GM12878 (cell line): ENCODE measurements around the gene CTRL. TPM values are rescaled to one million over a fixed set of nuclear protein-coding genes. Genes with fewer than 3 reads are reported as not detected.
A peak's percentile ranks its signal among the peaks of the same experiment; 100 is the strongest.

Experiments used
- ATAC-seq: fragments of 200-7000 bp; cut with Tn5 transposase; 3 replicates; pipeline ENCODE4 v1.9.1; 2020; ENCODE audit warnings: mild to moderate bottlenecking, moderate library complexity
- BruUV-seq: library from RNA; stranded (reverse); fragments of 400-500 nt; replicated peaks from 2 replicates; lab custom pipeline; 2021; lab: Mats Ljungman, UMichigan
- CTCF ChIA-PET: fragments of 300-600 bp; sonication (Branson Sonifier 250); formaldehyde crosslinking; extraction: SDS; loops from one replicate; lab custom pipeline; 2021; ENCODE audit warnings: inconsistent platforms; lab: Yijun Ruan, JAX
- POLR2A ChIA-PET: fragments of 350-600 bp; formaldehyde crosslinking; extraction: SDS; loops from one replicate; lab custom pipeline; 2021; ENCODE audit warnings: inconsistent platforms; lab: Charles Lee
- RAD21 ChIA-PET: fragments of 300-600 bp; sonication (Branson Sonifier 250); formaldehyde crosslinking; loops from one replicate; lab custom pipeline; 2023; ENCODE audit warnings: antibody characterized with exemption; ENCODE audit not compliant: unreplicated experiment; lab: Charles Lee
- SMC1A ChIA-PET: fragments of 300-600 bp; sonication (Branson Sonifier 250); formaldehyde crosslinking; loops from one replicate; lab custom pipeline; 2023; ENCODE audit not compliant: unreplicated experiment, uncharacterized antibody; lab: Charles Lee
- DNase-seq: peaks from one replicate; pipeline ENCODE4 v3.0.0-alpha.2; 2011; ENCODE audit warnings: low read depth, low spot score
- FAIRE-seq: peaks from 3 replicates; lab custom pipeline; 2011; peaks lifted over from hg19 to GRCh38; lab: Jason Lieb, UNC
- H2AFZ ChIP-seq: 2 replicates; pipeline ENCODE4 v1.6.0; 2011; ENCODE audit warnings: low read depth, low read length, control low read depth; ENCODE audit not compliant: control insufficient read depth
- H3K27ac ChIP-seq: 2 replicates; pipeline ENCODE4 v1.5.1; 2011; ENCODE audit warnings: control low read depth; ENCODE audit not compliant: control insufficient read depth, insufficient read depth
- H3K27me3 ChIP-seq, 2 experiments: replicated peaks in 1 of 2; 2 replicates each; pipeline versions ENCODE4 v1.6.0 to v1.6.1; 2011; ENCODE audit warnings: low read length in 1 of 2; ENCODE audit not compliant: control insufficient read depth in 2 of 2, insufficient read depth in 2 of 2
- H3K36me3 ChIP-seq, 2 experiments: 2 replicates each; pipeline ENCODE4 v1.5.1; 2011; ENCODE audit warnings: low read length in 1 of 2; ENCODE audit not compliant: control insufficient read depth in 2 of 2, insufficient read depth in 2 of 2
- H3K4me1 ChIP-seq: 2 replicates; pipeline ENCODE4 v1.6.1; 2011; ENCODE audit warnings: mild to moderate bottlenecking, low read length, moderate library complexity, mixed read lengths; ENCODE audit not compliant: control insufficient read depth, insufficient read depth
- H3K4me2 ChIP-seq: 2 replicates; pipeline ENCODE4 v1.6.0; 2011; ENCODE audit warnings: control low read depth; ENCODE audit not compliant: control insufficient read depth, insufficient read depth
- H3K4me3 ChIP-seq: fragments of 200-600 bp; sonication (generic); 2 replicates; pipeline ENCODE4 v1.5.1; 2016
- H3K79me2 ChIP-seq: 2 replicates; pipeline ENCODE4 v1.6.0; 2011; ENCODE audit warnings: low read length; ENCODE audit not compliant: control insufficient read depth, insufficient read depth
- H3K9ac ChIP-seq: 2 replicates; pipeline ENCODE4 v1.8.0; 2011; ENCODE audit warnings: low read length, control low read depth, mixed read lengths; ENCODE audit not compliant: control insufficient read depth, insufficient read depth
- H3K9me3 ChIP-seq: replicated peaks from 3 replicates; pipeline ENCODE4 v1.5.1; 2011; ENCODE audit warnings: mild to moderate bottlenecking, low read length; ENCODE audit not compliant: control insufficient read depth, insufficient read depth
- H4K20me1 ChIP-seq: 2 replicates; pipeline ENCODE4 v1.6.0; 2011; ENCODE audit not compliant: control insufficient read depth, insufficient read depth
- FOS ChIP-seq: IDR thresholded peaks from 3 replicates; pipeline ENCODE4 v1.6.1; 2011; ENCODE audit warnings: borderline replicate concordance; ENCODE audit not compliant: insufficient read length; ENCODE audit errors: extremely low read depth
- POLR2A ChIP-seq: IDR thresholded peaks from 2 replicates; pipeline ENCODE4 v1.6.1; 2011; ENCODE audit warnings: low read depth, mild to moderate bottlenecking, low read length
- SP1 ChIP-seq: IDR thresholded peaks from one replicate; pipeline ENCODE4 v1.6.1; 2011; ENCODE audit warnings: low read depth, low read length
- WGBS: methylation state at CpG from one replicate; pipeline ENCODE4 v1.1.6; 2016; ENCODE audit warnings: low lambda C conversion rate; ENCODE audit not compliant: insufficient replicate concordance, insufficient coverage; ENCODE audit errors: missing lambda C conversion rate; 5-methylcytosine and 5-hydroxymethylcytosine counted together
- in situ Hi-C: fragments of 300-500 bp; cut with MboI; formaldehyde crosslinking; loops from 9 replicates; pipeline ENCODE4 v1.14.3; 2018; ENCODE audit warnings: mixed read lengths
- intact Hi-C: fragments of 100-400 bp; cut with micrococcal nuclease; formaldehyde crosslinking; loops from one replicate; pipeline ENCODE4 v1.14.2; 2022; ENCODE audit not compliant: unreplicated experiment
- polyA plus RNA-seq, 11 experiments: library from polyadenylated mRNA; depleted of rRNA in 4 of 11; unstranded in 6 of 11; stranded (reverse) in 5 of 11; fragments of >200 nt; fragmentation: Nextera tagmentation in 4 of 11; fragmentation: Illumina TruSeq in 1 of 11; extraction: Ambion mirVana in 4 of 11; extraction: Trizol in 1 of 11; gene quantifications; 1 replicate in 1 of 11; 2 replicates in 10 of 11; pipeline versions ENCODE4 v1.2.1 to v1.2.3, GENCODE V29; 2011 to 2016; ENCODE audit warnings: inconsistent platforms in 2 of 11, missing spikeins in 2 of 11, low read depth in 1 of 11
- total RNA-seq, 4 experiments: library from RNA; depleted of rRNA in 3 of 4; stranded (reverse); fragments of >200 nt in 3 of 4; fragmentation: Illumina TruSeq in 1 of 4; extraction: Trizol in 1 of 4; gene quantifications; 2 replicates each; pipeline versions ENCODE4 v1.2.1 to v1.2.3, GENCODE V29; 2013 to 2021

CTRL gene
- total and polyA plus RNA-seq, 10 of the 15 experiments (the other 5 are each of a cell fraction or from before 2014, with no cell fraction given), result 1.1 to 4.9 (median 2.6) TPM

DNA sequence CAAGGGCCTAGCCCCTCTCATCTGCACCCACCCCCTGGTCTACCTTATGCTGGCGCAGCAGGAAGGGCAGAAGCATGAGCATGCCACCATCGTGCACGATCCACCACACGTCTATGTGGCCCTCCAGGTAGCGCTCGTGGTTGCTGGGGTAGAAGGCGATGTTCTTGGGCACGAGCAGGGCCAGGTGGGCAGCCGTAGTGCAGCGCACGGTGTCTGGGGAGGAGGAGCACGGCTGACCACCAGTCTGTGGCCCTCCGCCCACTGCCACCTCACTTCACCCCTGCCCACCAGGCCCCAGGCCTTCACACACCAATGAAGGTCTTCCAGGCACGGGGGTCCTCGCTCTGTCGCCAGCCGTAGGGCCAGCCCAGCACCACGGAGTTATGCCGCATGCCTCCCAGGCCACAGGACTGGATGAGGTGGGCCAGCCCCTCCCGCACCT, 14.5 kb upstream of the CTRL start:
- no peak overlapping the region for H3K4me3 ChIP-seq
- intact Hi-C loops (no loop called here), in situ Hi-C loops (no loop called here)
- H3K36me3 ChIP-seq, result peaks cover 0 to 12% of the 10 kb centered on the region in 2 experiments; a peak in 3 of 4 replicates
- H3K27me3 ChIP-seq, result no peaks in the 10 kb centered on the region
- no peak overlapping the region for H2AFZ ChIP-seq
- BruUV-seq, result no TSS peak
- TF ChIP-seq SP1 (no peak), POLR2A (peak; percentile 23)
- no peaks in the 10 kb centered on the region for H3K79me2 ChIP-seq
- POLR2A ChIA-PET, result no interaction called here
- no peaks in the 10 kb centered on the region for H3K9me3 ChIP-seq
- H3K27ac ChIP-seq, result no peak overlapping the region
- 97% methylated on average over 20 of the region's 20 CpGs for WGBS
- SMC1A ChIA-PET, result no interaction called here
- CTCF ChIA-PET, result interaction anchor here (0.9 kb wide), 1 partner anchor 94 kb away, joined by 3 read pairs; no protein-coding TSS in a partner anchor
- H3K4me2 ChIP-seq, result no peak overlapping the region
- FAIRE-seq (no peak), ATAC-seq (no peak), DNase-seq (no peak)
- H3K4me1 ChIP-seq, result no peaks in the 10 kb centered on the region
- H3K9ac ChIP-seq, result no peak overlapping the region
- RAD21 ChIA-PET, result no interaction called here
- no peaks in the 10 kb centered on the region for H4K20me1 ChIP-seq

DNA sequence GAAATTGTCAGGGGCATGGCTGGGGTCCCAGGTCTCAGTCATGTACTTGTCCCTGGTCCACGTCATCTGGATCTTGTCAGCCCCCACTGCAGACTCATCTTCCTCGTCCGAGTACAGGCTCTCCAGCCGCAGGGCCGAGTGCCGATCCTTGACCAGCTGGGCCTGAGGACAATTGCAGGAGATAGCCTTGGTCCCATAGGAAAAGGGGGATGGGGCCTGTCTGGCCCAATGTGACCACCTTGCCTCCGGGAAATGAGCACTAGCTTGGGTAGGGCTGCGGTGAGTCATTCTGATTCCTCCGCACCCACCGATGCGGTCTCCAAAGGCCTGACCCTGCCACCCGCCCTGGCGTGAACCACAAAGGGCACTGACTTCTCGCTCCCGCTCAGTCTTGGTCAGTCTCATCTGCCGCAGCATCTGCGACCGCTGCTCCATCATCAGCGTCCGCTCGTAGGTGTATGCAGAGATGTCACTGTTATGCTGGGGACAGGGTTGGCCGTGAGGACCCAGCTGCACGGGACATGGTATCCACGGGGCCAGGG, 13.8 kb upstream of the CTRL start:
- intact Hi-C loops (no loop called here), in situ Hi-C loops (no loop called here)
- ChIA-PET CTCF (no interaction called here), SMC1A (no interaction called here), POLR2A (interaction anchor here (1.3 kb wide), 1 partner anchor 20 kb away, joined by 3 read pairs; no protein-coding TSS in a partner anchor), RAD21 (no interaction called here)
- H2AFZ ChIP-seq, result no peak overlapping the region
- 77% methylated on average over 24 of the region's 24 CpGs for WGBS
- DNase-seq (no peak), FAIRE-seq (no peak), ATAC-seq (no peak)
- no peak overlapping the region for H3K4me2 ChIP-seq
- peaks cover 0 to 12% of the 10 kb centered on the region in 2 experiments; a peak in 3 of 4 replicates for H3K36me3 ChIP-seq
- H4K20me1 ChIP-seq, result no peaks in the 10 kb centered on the region
- TF ChIP-seq FOS, result no peak
- no peaks in the 10 kb centered on the region for H3K27me3 ChIP-seq
- H3K4me1 ChIP-seq, result no peaks in the 10 kb centered on the region
- no peak overlapping the region for H3K27ac ChIP-seq
- H3K79me2 ChIP-seq, result no peaks in the 10 kb centered on the region
- no peak overlapping the region for H3K4me3 ChIP-seq
- no peaks in the 10 kb centered on the region for H3K9me3 ChIP-seq
- no peak overlapping the region for H3K9ac ChIP-seq
- BruUV-seq, result TSS peak; percentile 47
